Testis (tissue), 5 donors: ENCODE measurements around the gene EFNB2. TPM values are rescaled to one million over a fixed set of nuclear protein-coding genes. Genes with fewer than 3 reads are reported as not detected.

ENCODE experiments used
- DNase-seq: peaks from one replicate; pipeline ENCODE4 v3.0.0-alpha.2; 2019
- H3K27ac ChIP-seq, 2 donors: fragments of 200-600 bp; sonication (generic); one replicate each; pipeline ENCODE4 v1.5.1; 2019
- H3K27me3 ChIP-seq: fragments of 200-600 bp; sonication (generic); one replicate; pipeline ENCODE4 v1.5.1; 2019
- H3K36me3 ChIP-seq: fragments of 200-600 bp; sonication (generic); one replicate; pipeline ENCODE4 v1.5.1; 2017; ENCODE audit warnings: low read depth; ENCODE audit errors: missing control alignments
- H3K4me1 ChIP-seq: fragments of 200-600 bp; sonication (generic); one replicate; pipeline ENCODE4 v1.5.1; 2019
- H3K4me3 ChIP-seq, 2 donors: fragments of 200-600 bp; sonication (generic); one replicate each; pipeline ENCODE4 v1.5.1; 2017 to 2019
- H3K9me3 ChIP-seq: fragments of 200-600 bp; sonication (generic); one replicate; pipeline ENCODE4 v1.5.1; 2017
- CTCF ChIP-seq, 3 experiments: fragments of 450-650 bp in 2 of 3; fragments of 200-600 bp in 1 of 3; sonication (generic) in 1 of 3; IDR thresholded peaks; one replicate each; pipeline ENCODE4 v1.5.1; 2016 to 2019; ENCODE audit warnings: antibody characterized with exemption in 3 of 3, mild to moderate bottlenecking in 2 of 3, moderate library complexity in 1 of 3
- POLR2A ChIP-seq: fragments of 450-650 bp; IDR thresholded peaks from one replicate; pipeline ENCODE4 v1.6.1; 2017; ENCODE audit warnings: antibody characterized with exemption, mild to moderate bottlenecking, moderate library complexity
- WGBS, 2 donors: methylation state at CpG; one replicate each; pipeline ENCODE4 v1.1.5; 2018; 5-methylcytosine and 5-hydroxymethylcytosine counted together
- intact Hi-C: fragments of 100-400 bp; cut with DNase I; formaldehyde crosslinking; loops from one replicate; pipeline ENCODE4 v1.15.1; 2023; ENCODE audit warnings: low total_unique reads
- long read RNA-seq, 2 donors: transcript quantifications; one replicate each; lab custom pipeline, GENCODE V29; 2026
- polyA plus RNA-seq: library from polyadenylated mRNA; stranded (reverse); fragments of 350-450 nt; fragmentation: Illumina TruSeq; extraction: RNeasy Lipid Tissue Mini Kit (QIAGEN cat#74804); gene quantifications from one replicate; pipeline ENCODE4 v1.2.3, GENCODE V29; 2014; ENCODE audit warnings: low read depth, low replicate concordance; ENCODE audit not compliant: insufficient read depth
- total RNA-seq, 2 donors: library from RNA; depleted of rRNA; stranded (reverse); fragments of >200 nt; gene quantifications; one replicate each; pipeline ENCODE4 v1.2.3, GENCODE V29; 2016

Gene EFNB2
- total RNA-seq (10 to 100 TPM; 24.7 to 37.7 TPM), polyA plus RNA-seq (17.4 TPM)
- long read RNA-seq, donor 1, full-length matches to known transcripts = 14 of 14 reads
- long read RNA-seq, donor 1, partial matches to known transcripts = 0 of 14 reads
- long read RNA-seq, donor 1, other reads (novel, unspliced or antisense) = 0 of 14 reads
- long read RNA-seq, donor 2, full-length matches to known transcripts = 9 of 9 reads
- long read RNA-seq, donor 2, partial matches to known transcripts = 0 of 9 reads
- long read RNA-seq, donor 2, other reads (novel, unspliced or antisense) = 0 of 9 reads

- peak; percentile 88 for DNase-seq
- Histone ChIP-seq H3K4me1 (peaks cover 13% of the 10 kb centered on the region), H3K4me3 (peak within 1 kb of the TSS; percentile 65 to 75), H3K36me3 (no peaks in the 10 kb centered on the region), H3K27me3 (no peaks in the 10 kb centered on the region), H3K27ac (peak within 1 kb of the TSS; percentile 65 to 79), H3K9me3 (no peaks in the 10 kb centered on the region)
- intact Hi-C loops = no loop called here
- WGBS, 2 donors = 0 to 1% methylated on average over 7 to 29 of the region's 102 CpGs
- TF ChIP-seq POLR2A (no peak), CTCF (IDR thresholded peaks at IDR 0.05) (no peak)
These were observed at the start of gene EFNB2 for GRCh38 chr13:106535552-106536243. EFNB2 (minus strand) TSS chr13:106535662; CDS start chr13:106534964, 698 bp downstream.

- no peaks in the 10 kb centered on the region for H3K27me3 ChIP-seq
- H3K27ac ChIP-seq = no peak overlapping the region
- H3K9me3 ChIP-seq = no peaks in the 10 kb centered on the region
- TF ChIP-seq POLR2A = no peak
- no peak for TF ChIP-seq CTCF (IDR thresholded peaks at IDR 0.05)
- H3K36me3 ChIP-seq = no peaks in the 10 kb centered on the region
- DNase-seq = no peak
- no peak overlapping the region for H3K4me3 ChIP-seq
- intact Hi-C loops = no loop called here
- H3K4me1 ChIP-seq = no peaks in the 10 kb centered on the region
- WGBS, 2 donors = 70 to 96% methylated on average over 4 of the region's 4 CpGs
These were observed 45.8 kb upstream of the EFNB2 start for GRCh38 chr13:106581225-106581624.

GRCh38 chr13:106575896-106576295 lies 40.4 kb upstream of the EFNB2 start:
- no peak for TF ChIP-seq CTCF (IDR thresholded peaks at IDR 0.05)
- TF ChIP-seq POLR2A = no peak
- H3K9me3 ChIP-seq = no peaks in the 10 kb centered on the region
- intact Hi-C loops = no loop called here
- H3K36me3 ChIP-seq = no peaks in the 10 kb centered on the region
- peaks cover 6% of the 10 kb centered on the region for H3K4me1 ChIP-seq
- H3K27ac ChIP-seq = no peak overlapping the region
- H3K4me3 ChIP-seq = no peak overlapping the region
- no peak for DNase-seq
- no peaks in the 10 kb centered on the region for H3K27me3 ChIP-seq

GRCh38 chr13:106573868-106574267 lies 38.4 kb upstream of the EFNB2 start:
- 19 to 37% methylated on average over 3 of the region's 3 CpGs for WGBS, 2 donors
- intact Hi-C loops = no loop called here
- H3K9me3 ChIP-seq = no peaks in the 10 kb centered on the region
- no peaks in the 10 kb centered on the region for H3K36me3 ChIP-seq
- no peak overlapping the region for H3K4me3 ChIP-seq
- no peak overlapping the region for H3K27ac ChIP-seq
- TF ChIP-seq CTCF (IDR thresholded peaks at IDR 0.05) (no peak), POLR2A (no peak)
- peak; percentile 52 for DNase-seq
- no peaks in the 10 kb centered on the region for H3K27me3 ChIP-seq
- peaks cover 15% of the 10 kb centered on the region for H3K4me1 ChIP-seq
